AG08396 (cell line): ENCODE data around the gene C14orf132.

Experiments
- DNase-seq: peaks from one replicate; pipeline ENCODE4 v3.0.0; 2012; ENCODE audit warnings: low spot score, mixed read lengths

Gene C14orf132

GRCh38 chr14:96120941-96121340 is 81.8 kb downstream of the C14orf132 start:
- DNase-seq, result no peak

- peak; percentile 46 for DNase-seq
These were observed 82.7 kb downstream of the C14orf132 start for GRCh38 chr14:96121660-96122395.

- peak; percentile 48 for DNase-seq
These were observed 83.3 kb downstream of the C14orf132 start for GRCh38 chr14:96122496-96122895.

- no peak for DNase-seq
These were observed 86.4 kb downstream of the C14orf132 start for GRCh38 chr14:96125536-96125935.

- no peak for DNase-seq
These were observed 87.2 kb downstream of the C14orf132 start for GRCh38 chr14:96126339-96126782.

- DNase-seq, result no peak
These were observed 87.7 kb downstream of the C14orf132 start for GRCh38 chr14:96126783-96127271.

GRCh38 chr14:96129128-96129736 is 90.1 kb downstream of the C14orf132 start:
- no peak for DNase-seq

- no peak for DNase-seq
These were observed 91.2 kb downstream of the C14orf132 start for GRCh38 chr14:96130391-96130790.

GRCh38 chr14:96130854-96131253 is 91.7 kb downstream of the C14orf132 start:
- no peak for DNase-seq

- DNase-seq, result no peak
These were observed 92.7 kb downstream of the C14orf132 start for GRCh38 chr14:96131836-96132235.

GRCh38 chr14:96134508-96134907 is 95.3 kb downstream of the C14orf132 start:
- DNase-seq, result no peak

- DNase-seq, result no peak
These were observed 96.1 kb downstream of the C14orf132 start for GRCh38 chr14:96135285-96135684.

GRCh38 chr14:96136371-96137005 is 97.3 kb downstream of the C14orf132 start:
- peak; percentile 28 for DNase-seq

- DNase-seq, result no peak
These were observed 99.1 kb downstream of the C14orf132 start for GRCh38 chr14:96138241-96138640.

GRCh38 chr14:96139169-96139568 is 100.0 kb downstream of the C14orf132 start:
- DNase-seq, result no peak

GRCh38 chr14:96139879-96140278 is 100.7 kb downstream of the C14orf132 start:
- peak; percentile 50 for DNase-seq

- no peak for DNase-seq
These were observed 101.8 kb downstream of the C14orf132 start for GRCh38 chr14:96140952-96141351.
